NCI-H2107 treated with DMSO at 0.1 percent for 48 hours (cell line): ENCODE data around the gene HMBS.
"Not testable (repeated sequence)": the region's sequence is repeated elsewhere in the genome, so short reads cannot be mapped to it uniquely, and the experiment has no call there.

ENCODE experiments used
- DNase-seq: peaks from one replicate; lab custom pipeline; 2025; ENCODE audit not compliant: unreplicated experiment; lab: John Stamatoyannopoulos, UW

Gene HMBS

DNA sequence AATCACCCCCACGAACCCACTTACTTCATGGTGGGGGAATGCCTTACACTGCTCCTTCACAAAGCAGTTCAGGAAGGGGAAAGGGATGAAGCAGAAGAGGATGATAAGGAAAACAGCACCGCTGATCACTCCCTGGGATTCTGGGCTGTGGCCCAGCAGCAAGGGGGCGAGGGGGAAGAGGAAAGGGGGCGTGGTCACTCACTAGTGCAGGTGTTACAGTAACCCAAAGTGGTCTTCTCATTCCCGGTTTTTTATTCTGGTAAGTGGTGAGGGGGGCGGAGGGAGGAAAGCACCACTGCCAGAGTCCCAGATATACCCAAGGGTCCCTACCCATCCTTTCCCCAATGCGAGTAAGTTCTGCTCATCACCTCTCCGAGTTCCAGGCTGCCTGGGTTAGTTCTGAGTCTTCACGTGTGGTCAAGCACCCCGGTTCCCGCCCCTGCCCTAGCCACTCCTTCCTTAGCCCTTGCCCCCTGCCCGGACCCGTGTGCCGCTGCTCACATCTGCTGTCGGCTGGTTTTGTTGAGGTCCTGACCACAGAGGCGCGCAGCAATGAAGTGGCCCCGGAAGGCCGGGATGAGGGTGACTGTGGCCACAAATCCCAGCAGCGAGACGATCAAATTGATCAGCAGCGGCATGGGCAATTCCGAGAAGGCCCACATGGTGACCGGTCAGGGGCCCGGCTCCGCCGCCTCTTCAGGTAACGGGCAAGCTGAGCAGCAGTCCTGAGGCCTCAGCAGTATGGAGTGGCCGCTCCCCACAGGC, 16.5 kb downstream of the HMBS start:
- no peak for DNase-seq

DNA sequence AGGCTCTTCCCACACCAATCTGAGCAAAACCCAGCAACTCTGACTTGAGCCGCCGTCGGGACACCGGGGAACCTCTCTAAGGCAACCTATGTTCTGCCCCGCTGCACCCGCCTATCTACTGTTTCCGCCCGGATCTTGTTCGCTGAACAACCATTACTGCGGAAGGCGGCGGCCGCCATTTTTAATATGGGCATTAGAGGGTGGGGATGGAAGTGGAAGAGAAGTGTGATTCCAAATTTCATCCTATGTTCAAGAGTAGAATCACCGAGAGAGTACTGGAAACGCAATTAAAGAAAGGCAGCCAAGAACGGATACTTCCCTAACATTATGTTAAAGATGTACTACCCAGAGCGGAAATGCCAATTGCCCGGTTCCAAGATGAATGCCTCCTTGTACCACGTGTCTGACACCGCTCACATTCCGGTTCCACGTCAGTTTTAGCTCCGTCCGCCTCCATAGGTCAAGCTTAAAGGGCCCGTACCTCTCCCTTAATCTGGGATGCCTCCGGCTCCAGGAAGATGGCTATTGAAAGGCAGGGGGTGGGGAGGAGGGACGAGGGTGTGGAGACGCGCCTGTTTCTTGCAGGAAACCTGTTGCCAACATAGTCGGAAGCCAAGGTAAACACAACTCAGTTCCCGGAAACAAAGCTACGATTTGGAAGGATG, 17.2 kb downstream of the HMBS start, which contains the start of gene DPAGT1:
Gene DPAGT1 (minus strand): TSS at position 95 of the 665 bp plus-strand sequence. CDS start 198 bp downstream, outside the sequence.
- DNase-seq = peak; percentile 97

DNA sequence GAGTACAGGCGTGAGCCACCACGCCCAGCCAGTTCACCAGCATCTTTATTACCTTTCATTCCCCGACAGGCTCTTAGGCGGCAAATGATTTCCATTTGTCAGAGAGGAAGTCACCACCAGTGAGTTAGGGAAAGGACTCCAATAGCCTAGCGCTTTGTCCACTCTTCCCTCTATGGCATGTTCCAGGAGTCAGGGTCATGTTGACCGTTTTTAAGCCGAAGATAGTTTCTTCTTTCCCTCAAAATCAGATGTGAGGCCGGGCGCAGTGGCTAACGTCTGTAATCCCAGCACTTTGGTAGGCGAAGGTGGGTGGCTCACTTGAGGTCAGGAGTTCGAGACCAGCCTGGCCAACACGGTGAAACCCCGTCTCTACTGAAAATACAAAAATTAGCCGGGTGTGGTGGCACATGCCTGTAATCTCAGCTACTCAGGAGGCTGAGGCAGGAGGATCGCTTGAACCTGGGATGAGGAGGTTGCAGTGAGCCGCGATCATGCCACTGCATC, 18.5 kb downstream of the HMBS start:
- not testable (repeated sequence) for DNase-seq

DNA sequence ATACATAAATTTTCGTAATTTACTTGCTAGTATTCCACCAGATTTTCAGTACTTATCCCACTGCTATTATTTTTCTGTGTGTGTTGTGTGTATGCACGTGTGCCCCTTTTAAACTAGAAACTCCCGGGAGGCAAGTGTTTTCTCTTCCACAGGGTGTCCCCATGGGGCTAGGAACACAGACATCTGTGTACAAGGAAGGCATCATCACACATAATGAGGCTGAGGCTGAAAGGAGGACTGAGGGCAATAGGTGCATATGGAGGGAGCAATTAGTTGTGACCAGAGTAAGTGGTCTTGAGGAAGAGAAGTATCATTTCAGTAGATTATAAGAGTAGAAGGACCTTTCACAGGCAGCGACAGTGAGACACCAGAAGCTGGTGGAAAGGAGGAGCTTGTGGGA, 19.1 kb downstream of the HMBS start:
- peak; percentile 52 for DNase-seq

DNA sequence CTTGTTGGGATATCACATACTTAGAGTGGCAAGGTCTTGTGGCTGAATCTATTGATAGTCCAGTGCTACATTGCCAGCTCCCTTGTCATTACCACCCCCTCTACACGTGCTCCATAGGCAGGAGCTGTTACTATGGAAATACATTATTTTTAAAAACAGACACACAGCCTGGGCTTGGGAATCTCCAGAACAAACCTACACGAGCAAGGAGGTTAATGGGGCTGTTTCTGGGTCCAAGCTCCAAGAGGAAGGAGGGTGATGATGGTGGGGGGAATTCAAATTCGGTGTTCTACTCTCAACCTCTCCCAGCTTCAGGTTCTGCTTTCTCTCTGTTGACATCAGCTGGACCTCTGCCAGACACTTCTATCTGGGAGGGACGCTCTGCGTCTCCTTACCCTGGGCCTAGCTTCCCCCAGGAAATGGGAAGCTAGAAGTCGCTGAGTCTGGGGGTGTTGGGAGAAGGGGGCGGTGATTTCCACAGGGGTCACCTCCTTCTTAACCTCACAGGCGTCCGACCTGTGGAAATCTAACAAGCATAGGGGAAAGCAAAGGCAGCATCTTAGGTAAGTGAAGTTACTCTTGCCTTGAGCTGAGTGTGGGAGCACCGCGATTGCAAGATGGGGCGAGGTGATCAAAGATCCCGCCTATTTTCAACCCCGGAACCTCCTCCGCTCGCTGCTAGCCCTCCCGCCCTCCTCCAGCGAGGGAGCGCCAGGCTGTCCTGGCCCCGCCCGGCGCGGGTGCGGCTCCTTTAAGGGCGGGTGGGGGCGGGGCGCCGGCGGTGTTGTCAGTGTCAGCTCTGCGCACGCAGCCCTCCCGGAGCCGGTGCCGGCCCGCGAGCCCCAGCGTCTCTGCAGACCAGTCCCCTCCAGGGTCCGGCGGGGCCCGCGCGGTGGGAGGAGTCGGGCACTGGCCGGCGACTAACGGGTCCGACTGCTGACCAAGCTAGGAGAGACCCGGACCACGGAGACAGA, 22.2 kb downstream of the HMBS start, which contains the start of gene C2CD2L:
Gene C2CD2L (plus strand): TSS at position 781 of the 974 bp plus-strand sequence. CDS start 398 bp downstream, outside the sequence.
- peak; percentile 56 for DNase-seq

DNA sequence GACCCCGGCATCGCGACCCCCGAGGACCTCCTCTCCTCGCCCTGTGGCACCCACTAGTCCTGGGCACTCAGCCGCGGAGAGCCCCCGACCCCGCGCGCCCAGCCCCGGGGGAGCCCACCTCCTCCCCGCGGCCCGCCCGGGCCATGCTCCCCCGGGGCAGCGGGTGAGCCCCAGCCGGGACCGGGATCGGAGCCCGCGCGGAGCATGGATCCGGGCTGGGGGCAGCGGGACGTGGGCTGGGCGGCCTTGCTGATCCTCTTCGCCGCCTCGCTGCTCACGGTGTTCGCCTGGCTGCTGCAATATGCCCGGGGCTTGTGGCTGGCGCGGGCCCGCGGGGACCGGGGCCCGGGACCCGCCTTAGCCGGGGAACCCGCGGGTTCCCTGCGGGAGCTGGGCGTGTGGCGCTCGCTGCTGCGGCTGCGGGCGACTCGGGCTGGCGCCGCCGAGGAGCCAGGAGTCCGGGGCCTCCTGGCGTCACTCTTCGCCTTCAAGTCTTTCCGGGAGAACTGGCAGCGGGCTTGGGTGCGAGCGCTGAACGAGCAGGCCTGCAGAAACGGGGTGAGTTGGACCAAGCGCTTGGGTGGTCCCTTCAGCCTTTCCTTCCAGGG, 23.0 kb downstream of the HMBS start:
- DNase-seq = no peak

DNA sequence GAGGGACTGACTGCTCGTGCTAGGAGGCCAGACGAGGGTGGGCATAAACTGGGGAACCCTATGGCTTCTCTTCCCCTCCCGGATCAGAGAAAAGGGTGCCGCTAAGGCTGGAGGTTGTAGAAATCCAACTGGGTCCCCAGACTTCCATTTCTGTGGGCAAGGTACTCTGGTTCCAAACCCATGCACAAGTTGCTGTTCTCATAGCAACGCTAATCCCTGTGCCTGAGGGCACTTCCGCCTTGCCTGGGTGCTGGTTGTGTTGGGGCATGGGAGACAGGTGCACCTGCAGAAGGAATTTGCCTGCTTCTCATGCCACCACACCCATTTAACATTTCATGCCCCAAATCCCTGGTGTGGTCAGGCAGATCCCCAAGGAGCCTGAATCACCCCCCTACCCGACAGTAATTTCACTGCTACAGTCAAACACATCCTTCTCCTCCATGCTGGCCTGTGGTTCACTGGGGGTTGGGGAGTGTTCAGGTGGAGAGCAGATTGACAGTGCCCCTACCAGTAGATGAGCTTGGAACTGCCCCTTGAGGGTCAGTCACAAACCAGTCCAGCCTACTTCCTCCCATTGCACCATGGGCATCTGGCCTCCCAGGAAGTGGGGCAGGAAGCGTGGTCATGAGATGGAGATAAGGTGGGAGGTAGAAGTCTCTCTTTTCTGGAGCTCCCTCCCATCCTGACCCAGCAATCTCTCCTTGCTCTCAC, 23.6 kb downstream of the HMBS start:
- DNase-seq = peak; percentile 35

DNA sequence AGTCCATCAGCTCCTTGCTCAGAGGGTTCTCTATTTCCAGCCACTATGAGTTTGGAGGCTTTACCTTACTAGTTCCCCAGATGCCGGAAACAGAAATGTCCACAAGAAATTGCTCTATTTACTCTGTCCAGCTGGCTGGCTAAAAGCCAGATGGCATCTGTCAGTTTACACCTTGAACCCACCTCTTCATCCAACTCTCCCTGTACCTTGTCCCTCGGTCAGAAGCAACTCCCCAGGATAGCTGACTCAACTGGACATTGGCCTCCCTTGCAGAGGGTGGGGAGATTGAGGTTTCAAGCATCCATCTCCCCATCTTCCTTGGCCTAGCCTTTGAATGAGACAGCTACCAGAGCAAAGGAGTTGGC, 24.2 kb downstream of the HMBS start:
- no peak for DNase-seq

DNA sequence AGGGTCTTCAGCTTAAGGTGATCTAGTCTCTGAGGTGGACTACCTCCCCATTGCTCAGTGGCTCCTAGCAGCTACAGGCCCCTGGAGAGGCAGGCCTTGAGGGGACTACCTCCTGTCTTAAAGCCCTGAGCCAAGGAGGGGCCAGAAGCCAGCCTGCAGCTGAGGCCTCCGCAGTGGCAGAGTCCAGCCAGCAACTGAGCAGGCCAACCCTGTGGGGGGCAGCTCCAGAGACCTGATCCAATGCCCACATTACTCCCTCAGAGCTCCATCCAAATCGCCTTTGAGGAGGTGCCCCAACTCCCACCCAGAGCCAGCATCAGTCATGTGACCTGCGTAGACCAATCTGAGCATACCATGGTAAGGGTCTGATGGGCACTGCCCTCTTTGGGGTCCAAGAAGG, 25.2 kb downstream of the HMBS start:
- DNase-seq = no peak

DNA sequence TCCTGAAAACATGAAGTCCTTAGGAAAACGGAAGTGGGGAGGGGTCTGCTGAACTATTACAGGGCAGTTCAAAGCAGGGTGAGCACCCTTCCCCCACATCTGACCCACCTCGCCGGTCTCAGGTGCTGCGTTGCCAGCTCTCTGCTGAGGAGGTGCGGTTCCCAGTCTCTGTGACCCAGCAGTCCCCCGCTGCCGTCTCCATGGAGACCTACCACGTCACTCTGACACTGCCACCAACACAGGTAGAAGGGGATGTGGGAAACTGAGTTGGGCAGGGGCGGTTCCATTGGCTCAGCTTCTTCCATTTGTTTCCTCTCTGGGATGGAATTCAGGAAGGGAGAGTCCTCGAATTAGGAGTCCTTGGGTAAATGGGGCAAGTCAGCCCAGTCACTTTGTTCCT, 25.8 kb downstream of the HMBS start:
- no peak for DNase-seq

DNA sequence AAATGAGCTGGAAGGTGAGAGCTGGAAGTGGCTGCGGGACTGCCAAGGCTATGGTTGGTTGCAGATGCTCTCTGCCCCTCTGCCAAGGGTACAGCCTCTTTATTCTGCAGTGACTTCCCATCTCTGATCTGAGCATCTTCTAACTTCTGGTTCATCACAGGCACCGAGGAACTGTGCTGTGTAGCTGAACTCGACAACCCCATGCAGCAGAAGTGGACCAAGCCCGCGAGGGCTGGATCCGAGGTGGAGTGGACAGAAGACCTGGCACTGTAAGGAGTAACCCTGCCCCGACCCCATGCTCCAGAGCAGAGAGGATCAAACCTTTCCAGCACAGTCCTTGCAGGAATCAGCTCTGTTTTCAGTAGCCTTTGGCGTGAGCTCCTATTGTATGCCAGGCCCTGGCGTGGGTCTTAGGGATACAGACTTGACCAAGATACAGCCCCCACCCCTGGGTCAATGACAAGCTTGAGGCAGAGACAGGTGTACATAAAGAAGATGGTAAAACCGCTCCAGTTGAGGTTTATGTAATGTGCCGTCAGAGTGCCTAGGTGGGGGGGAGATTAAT, 26.8 kb downstream of the HMBS start:
- DNase-seq = no peak

DNA sequence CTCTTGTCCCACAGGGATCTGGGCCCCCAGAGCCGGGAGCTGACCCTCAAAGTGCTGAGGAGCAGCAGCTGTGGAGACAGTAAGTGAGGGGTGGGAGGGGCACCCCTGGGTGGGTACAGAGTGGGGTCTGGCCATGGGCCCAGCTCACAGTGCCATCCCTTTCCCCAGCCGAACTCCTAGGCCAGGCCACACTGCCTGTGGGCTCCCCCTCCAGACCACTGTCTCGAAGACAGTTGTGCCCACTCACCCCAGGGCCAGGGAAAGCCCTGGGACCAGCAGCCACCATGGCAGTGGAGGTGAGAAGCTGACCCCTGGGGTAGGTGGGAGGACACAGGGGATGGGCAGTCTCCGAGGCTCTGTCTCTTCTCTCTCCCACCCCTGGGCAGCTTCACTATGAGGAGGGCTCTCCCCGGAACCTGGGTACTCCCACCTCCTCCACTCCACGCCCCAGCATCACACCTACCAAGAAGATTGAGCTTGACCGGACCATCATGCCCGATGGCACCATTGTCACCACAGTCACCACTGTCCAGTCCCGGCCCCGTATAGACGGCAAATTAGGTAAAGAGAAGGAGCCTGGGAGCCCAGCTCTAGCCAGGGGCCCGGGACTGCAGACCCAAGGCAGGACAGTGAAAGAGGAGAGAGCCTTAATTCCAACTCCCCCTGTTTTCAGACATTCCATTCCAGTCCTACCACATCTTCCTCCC, 27.8 kb downstream of the HMBS start:
- no peak for DNase-seq

DNA sequence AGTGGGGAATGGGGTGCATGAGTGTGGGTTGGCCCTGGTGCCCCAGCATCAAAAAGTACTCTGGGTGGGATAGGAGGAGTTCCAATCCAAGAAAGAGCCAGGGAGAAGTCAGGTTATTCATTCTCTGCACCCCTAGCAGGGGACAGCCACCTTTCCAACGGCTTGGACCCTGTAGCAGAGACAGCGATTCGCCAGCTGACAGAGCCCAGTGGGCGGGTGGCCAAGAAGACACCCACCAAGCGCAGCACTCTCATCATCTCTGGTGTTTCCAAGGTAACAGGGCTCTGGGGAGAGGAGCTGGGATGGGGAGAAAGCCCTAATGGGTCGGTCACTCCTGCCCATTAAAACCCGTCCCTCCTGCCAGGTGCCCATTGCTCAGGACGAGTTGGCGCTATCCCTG, 29.0 kb downstream of the HMBS start:
- no peak for DNase-seq

DNA sequence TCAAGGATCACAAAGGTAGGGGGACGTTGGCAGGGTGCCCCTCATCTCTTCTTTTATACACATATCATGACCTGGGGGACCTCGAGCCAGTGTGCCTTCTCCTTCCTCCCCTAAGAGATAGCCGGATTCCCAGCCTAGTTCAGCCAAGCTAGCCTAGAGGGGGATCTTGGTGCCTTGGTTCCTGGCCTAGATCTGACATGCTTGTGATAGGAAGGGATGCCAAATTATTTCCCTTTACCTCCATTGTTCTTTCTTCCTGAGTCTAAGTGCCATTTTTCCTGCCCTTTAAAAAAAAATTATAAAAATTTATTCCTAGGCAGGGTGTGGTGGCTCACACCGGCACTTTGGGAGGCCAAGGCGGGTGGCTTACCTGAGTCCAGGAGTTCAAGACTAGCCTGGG, 29.7 kb downstream of the HMBS start:
- no peak for DNase-seq

DNA sequence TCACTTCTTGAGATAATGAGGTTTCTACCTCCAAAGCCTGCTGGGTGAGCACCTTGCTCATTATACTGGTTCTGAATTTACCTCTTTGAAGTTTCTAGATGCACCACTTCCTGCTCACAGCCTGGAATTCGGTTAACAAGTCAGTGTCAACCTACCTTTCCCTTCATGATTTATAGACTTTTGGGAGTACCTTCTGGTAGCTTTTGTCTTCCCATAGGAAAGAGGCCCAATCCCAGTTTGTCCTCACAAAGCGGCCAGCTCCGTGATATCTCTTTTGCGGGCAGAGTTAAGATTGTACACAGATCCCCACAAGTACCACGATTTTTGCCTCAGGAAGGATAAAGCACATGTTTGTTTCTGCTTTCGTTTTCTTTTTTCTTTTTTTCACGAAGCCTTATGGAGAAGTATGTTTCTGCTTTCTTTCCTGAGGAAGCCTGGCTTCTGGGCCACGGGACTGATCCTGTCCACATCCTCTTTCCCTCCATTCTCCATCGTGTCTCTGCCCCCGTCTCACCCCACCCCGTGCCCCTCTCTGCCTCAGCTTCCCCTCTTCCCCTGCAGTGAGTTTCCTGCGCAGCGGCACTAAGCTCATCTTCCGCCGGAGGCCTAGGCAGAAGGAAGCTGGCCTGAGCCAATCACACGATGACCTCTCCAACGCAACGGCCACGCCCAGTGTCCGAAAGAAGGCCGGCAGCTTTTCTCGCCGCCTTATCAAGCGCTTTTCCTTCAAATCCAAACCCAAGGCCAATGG, 31.0 kb downstream of the HMBS start:
- DNase-seq = no peak

DNA sequence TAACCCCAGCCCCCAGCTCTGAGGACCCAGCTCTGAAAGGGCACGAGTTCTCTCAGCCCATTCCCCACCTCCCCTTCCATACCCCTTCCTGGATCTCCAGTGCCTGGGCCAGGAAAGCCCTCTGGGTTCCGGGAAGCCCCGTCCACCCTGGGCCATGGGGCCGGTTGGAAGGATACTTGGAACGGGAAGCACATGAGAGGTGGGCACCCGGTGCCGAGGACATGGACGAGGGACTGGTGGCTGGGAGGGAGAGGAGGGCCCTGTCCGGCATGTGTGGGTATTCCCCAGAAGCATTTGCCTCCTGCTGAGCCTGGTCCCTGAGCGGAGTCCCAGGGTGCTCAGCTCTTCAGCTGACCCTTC, 31.5 kb downstream of the HMBS start:
- no peak for DNase-seq

DNA sequence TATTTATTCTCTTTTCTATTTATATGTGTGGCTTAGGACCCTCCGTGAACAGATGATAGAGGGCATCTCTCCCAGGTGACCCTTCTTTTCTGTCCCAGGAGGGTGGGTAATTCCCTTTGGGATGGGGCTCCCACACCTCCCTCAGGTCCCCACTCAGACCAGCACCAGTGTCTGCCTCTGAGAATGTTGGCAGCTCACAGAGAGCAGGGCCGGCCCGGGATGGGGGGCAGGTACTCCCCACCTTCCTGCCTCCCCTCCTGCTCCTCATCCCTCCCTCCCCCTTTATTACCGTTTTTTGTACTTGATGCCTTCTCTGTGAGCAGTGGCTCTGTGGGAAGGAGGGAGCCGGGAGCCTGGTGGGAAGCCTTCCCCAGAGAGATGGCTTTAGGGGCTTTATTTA, 31.9 kb downstream of the HMBS start:
- no peak for DNase-seq

DNA sequence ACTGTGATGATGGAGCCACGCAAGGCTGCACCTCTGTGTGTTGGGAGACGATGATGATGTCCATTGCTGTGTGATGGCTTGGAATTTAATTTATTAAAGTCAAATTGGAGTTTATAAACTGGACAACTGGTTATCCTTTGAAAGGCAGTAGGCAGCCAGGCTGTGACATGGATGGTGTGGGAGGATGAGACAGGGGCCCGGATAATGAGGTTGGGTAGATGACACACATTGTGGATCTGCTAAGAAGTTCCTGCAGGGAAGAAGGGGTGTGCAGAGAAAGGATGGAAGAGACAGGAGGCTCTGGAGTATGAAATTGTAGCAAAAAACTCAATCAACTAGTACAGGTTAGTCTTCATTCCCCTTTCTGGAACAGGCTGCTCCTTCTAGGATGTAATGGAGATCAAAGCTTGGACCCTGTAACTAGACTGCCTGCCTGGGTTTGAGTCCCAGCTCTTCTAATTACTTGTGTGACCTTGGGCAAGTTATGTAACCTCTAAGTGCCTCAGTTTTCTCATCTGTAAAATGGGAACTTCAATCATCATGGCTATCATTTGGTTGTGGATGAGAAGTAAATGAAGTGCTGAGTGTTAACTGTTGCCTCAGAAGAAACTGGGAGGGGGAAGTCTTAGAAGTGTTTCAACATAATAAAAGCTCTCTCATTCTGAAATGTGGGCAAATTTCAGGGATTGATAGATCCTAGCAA, 32.5 kb downstream of the HMBS start:
- DNase-seq = no peak
